ENCODE measurements around the gene ATP9A.

- TF ChIP-seq CTCF (conservative IDR thresholded peaks at IDR 0.05 in 1 of 2, IDR thresholded peaks at IDR 0.05 in 1 of 2; ENCODE audit: low read depth in 1 of 2, low read length in 2 of 2), result no peak
- TF ChIP-seq EZH2 (IDR thresholded peaks at IDR 0.05; ENCODE audit: low read length, missing control alignments), result no peak
Measured at GRCh38 chr20:51570739-51571459, 197.3 kb downstream of the ATP9A start.
